Measurements from ENCODE around the gene CASTOR1. TPM values are rescaled to one million over a fixed set of nuclear protein-coding genes. Genes with fewer than 3 reads are reported as not detected.
A peak's percentile ranks its signal among the peaks of the same experiment; 100 is the strongest.
"Not testable (repeated sequence)": the region's sequence is repeated elsewhere in the genome, so short reads cannot be mapped to it uniquely, and the experiment has no call there.

Gene CASTOR1
- 1 to 10 TPM; 4.5 to 8.1 (median 5.7) TPM for total RNA-seq (2021; fragmentation: NEBNext Ultra II Directional; extraction: Animal tissue kit (Norgen Biotek cat#: 25700))
- long read RNA-seq, transcript CASTOR1-202 (9 exons, 1,623 nt) = major isoform, 7 of 12 reads
- long read RNA-seq, partial matches to known transcripts = 1 of 12 reads
- long read RNA-seq, other reads (novel, unspliced or antisense) = 3 of 12 reads

- Mint-ChIP-seq H3K27ac (peak within 1 kb of the TSS; percentile 69), H3K27me3 (ENCODE audit: insufficient read depth) (peaks cover 3% of the 10 kb centered on the region), H3K4me3 (peak within 1 kb of the TSS; percentile 82), H3K4me1 (ENCODE audit: low read depth) (peaks cover 27% of the 10 kb centered on the region), H3K36me3 (ENCODE audit: low read depth) (peaks cover 10% of the 10 kb centered on the region; the same call in 1 of the 2 replicates), H3K9me3 (no peaks in the 10 kb centered on the region)
- TF ChIP-seq CTCF (IDR thresholded peaks at IDR 0.05) = no peak
- DNase-seq = peak; percentile 97
Measured at GRCh38 chr22:30289141-30289979, at the start of gene CASTOR1. Gene CASTOR1, minus strand, starts transcription at chr22:30289505. Its CDS starts 8 bp downstream, at chr22:30289497.

- Mint-ChIP-seq H3K9me3 (no peaks in the 10 kb centered on the region), H3K27me3 (ENCODE audit: insufficient read depth) (no peaks in the 10 kb centered on the region), H3K36me3 (ENCODE audit: low read depth) (peaks cover 57% of the 10 kb centered on the region), H3K4me1 (ENCODE audit: low read depth) (no peaks in the 10 kb centered on the region), H3K27ac (no peak overlapping the region), H3K4me3 (no peak overlapping the region)
- DNase-seq = no peak
- no peak for TF ChIP-seq CTCF (IDR thresholded peaks at IDR 0.05)
Measured at GRCh38 chr22:30338802-30339201, 49.5 kb upstream of the CASTOR1 start.

GRCh38 chr22:30338341-30338740 lies 49.0 kb upstream of the CASTOR1 start:
- not testable (repeated sequence) for H3K27ac Mint-ChIP-seq; H3K27me3 Mint-ChIP-seq (ENCODE audit: insufficient read depth); H3K4me1 Mint-ChIP-seq (ENCODE audit: low read depth); H3K4me3 Mint-ChIP-seq; H3K9me3 Mint-ChIP-seq; DNase-seq
- H3K36me3 Mint-ChIP-seq (ENCODE audit: low read depth) = peaks cover 56% of the 10 kb centered on the region

GRCh38 chr22:30337461-30337778 lies 48.1 kb upstream of the CASTOR1 start:
- peaks cover 55% of the 10 kb centered on the region for H3K36me3 Mint-ChIP-seq (ENCODE audit: low read depth)
- no peak overlapping the region for H3K27ac Mint-ChIP-seq
- H3K4me1 Mint-ChIP-seq (ENCODE audit: low read depth) = no peaks in the 10 kb centered on the region
- H3K27me3 Mint-ChIP-seq (ENCODE audit: insufficient read depth) = no peaks in the 10 kb centered on the region
- DNase-seq = no peak
- H3K9me3 Mint-ChIP-seq = no peaks in the 10 kb centered on the region
- H3K4me3 Mint-ChIP-seq = no peak overlapping the region
- TF ChIP-seq CTCF (IDR thresholded peaks at IDR 0.05) = no peak

- H3K4me1 Mint-ChIP-seq (ENCODE audit: low read depth) = no peaks in the 10 kb centered on the region
- no peak for TF ChIP-seq CTCF (IDR thresholded peaks at IDR 0.05)
- no peaks in the 10 kb centered on the region for H3K27me3 Mint-ChIP-seq (ENCODE audit: insufficient read depth)
- H3K4me3 Mint-ChIP-seq = no peak overlapping the region
- H3K9me3 Mint-ChIP-seq = no peaks in the 10 kb centered on the region
- no peak overlapping the region for H3K27ac Mint-ChIP-seq
- DNase-seq = no peak
- H3K36me3 Mint-ChIP-seq (ENCODE audit: low read depth) = peaks cover 50% of the 10 kb centered on the region
Measured at GRCh38 chr22:30336752-30337460, 47.6 kb upstream of the CASTOR1 start.

- Mint-ChIP-seq H3K4me3 (no peak overlapping the region), H3K27ac (no peak overlapping the region), H3K4me1 (ENCODE audit: low read depth) (peaks cover 11% of the 10 kb centered on the region), H3K27me3 (ENCODE audit: insufficient read depth) (no peaks in the 10 kb centered on the region; the same call in 1 of the 2 replicates), H3K36me3 (ENCODE audit: low read depth) (peaks cover 47% of the 10 kb centered on the region), H3K9me3 (no peaks in the 10 kb centered on the region)
- DNase-seq = no peak
- TF ChIP-seq CTCF (IDR thresholded peaks at IDR 0.05) = no peak
Measured at GRCh38 chr22:30335236-30335635, 45.9 kb upstream of the CASTOR1 start.
